A549 (cell line): Measurements from ENCODE around the gene MTF1. TPM values are rescaled to one million over a fixed set of nuclear protein-coding genes. Genes with fewer than 3 reads are reported as not detected.

ENCODE experiments used
- ATAC-seq, 2 experiments: fragments of 200-7000 bp in 1 of 2; fragments of >200 bp in 1 of 2; cut with Nextera tagmentation in 1 of 2; cut with Tn5 transposase in 1 of 2; 3 replicates each; pipeline versions ENCODE4 v1.8.0 to v1.9.1; 2018 to 2020; ENCODE audit warnings: mild to moderate bottlenecking in 1 of 2, moderate library complexity in 1 of 2
- CTCF ChIA-PET: fragments of 300-600 bp; sonication (Branson Sonifier 250); formaldehyde crosslinking; extraction: SDS; loops from one replicate; lab custom pipeline; 2021; ENCODE audit warnings: antibody characterized with exemption, inconsistent platforms; lab: Yijun Ruan, JAX
- POLR2A ChIA-PET: fragments of 350-600 bp; formaldehyde crosslinking; extraction: SDS; loops from one replicate; lab custom pipeline; 2021; ENCODE audit warnings: antibody characterized with exemption, inconsistent platforms; lab: Yijun Ruan, JAX
- DNase-seq, 2 experiments: peaks; one replicate each; pipeline versions ENCODE4 v3.0.0 to v3.0.0-alpha.2; 2011 to 2016; ENCODE audit warnings: low read depth in 1 of 2, low spot score in 1 of 2
- FAIRE-seq: peaks from 2 replicates; lab custom pipeline; 2011; peaks lifted over from hg19 to GRCh38; lab: Jason Lieb, UNC
- H3K27ac ChIP-seq, 2 experiments: fragments of >200 bp; sonication (Bioruptor Twin); formaldehyde crosslinking; 3 replicates each; pipeline ENCODE4 v1.5.1; 2016 to 2017
- H3K4me1 ChIP-seq: fragments of >200 bp; sonication (Bioruptor Twin); formaldehyde crosslinking; 3 replicates; pipeline ENCODE4 v1.6.1; 2016
- H3K4me2 ChIP-seq: fragments of >200 bp; sonication (Bioruptor Twin); formaldehyde crosslinking; 3 replicates; pipeline ENCODE4 v1.6.1; 2016
- H3K4me3 ChIP-seq: fragments of >200 bp; sonication (Bioruptor Twin); formaldehyde crosslinking; 3 replicates; pipeline ENCODE4 v1.5.1; 2016
- H3K9me3 ChIP-seq: fragments of >200 bp; sonication (Bioruptor Twin); formaldehyde crosslinking; 3 replicates; pipeline ENCODE4 v1.6.1; 2016
- BHLHE40 ChIP-seq: IDR thresholded peaks from 2 replicates; pipeline ENCODE4 v1.6.1; 2012; ENCODE audit warnings: low read depth, low read length, inconsistent platforms
- CBX2 ChIP-seq: fragments of 200-600 bp; sonication (generic); IDR thresholded peaks from 2 replicates; pipeline ENCODE4 v1.6.1; 2016; ENCODE audit warnings: low read depth, mild to moderate bottlenecking, borderline replicate concordance
- CEBPB ChIP-seq, 2 experiments: fragments of >200 bp in 1 of 2; sonication (Bioruptor Twin) in 1 of 2; formaldehyde crosslinking in 1 of 2; IDR thresholded peaks; 2 replicates each; pipeline ENCODE4 v1.6.1; 2012 to 2016
- EHF ChIP-seq: fragments of 250-450 bp; sonication (Bioruptor Pico); IDR thresholded peaks from 2 replicates; pipeline ENCODE4 v1.5.0; 2020; ENCODE audit warnings: mild to moderate bottlenecking
- EHMT2 ChIP-seq: fragments of 200-600 bp; sonication (generic); IDR thresholded peaks from 2 replicates; pipeline ENCODE4 v1.6.1; 2016; ENCODE audit warnings: antibody characterized with exemption, low read depth, mild to moderate bottlenecking, moderate library complexity
- GATA3 ChIP-seq: IDR thresholded peaks from 2 replicates; pipeline ENCODE4 v1.6.1; 2012; ENCODE audit warnings: borderline replicate concordance
- HEYL ChIP-seq: fragments of 250-450 bp; sonication (Bioruptor Pico); IDR thresholded peaks from 2 replicates; pipeline ENCODE4 v1.8.0; 2021; ENCODE audit warnings: mild to moderate bottlenecking, moderate library complexity
- HOXB13 ChIP-seq: fragments of 250-450 bp; sonication (Bioruptor Pico); IDR thresholded peaks from 2 replicates; pipeline ENCODE4 v1.5.0; 2020; ENCODE audit warnings: low read depth, mild to moderate bottlenecking, moderate library complexity
- JUNB ChIP-seq: fragments of >200 bp; sonication (Bioruptor Twin); formaldehyde crosslinking; IDR thresholded peaks from 2 replicates; pipeline ENCODE4 v1.6.1; 2016
- KDM1A ChIP-seq: fragments of 200-600 bp; sonication (generic); IDR thresholded peaks from 2 replicates; pipeline ENCODE4 v1.6.1; 2016; ENCODE audit warnings: low read depth, mild to moderate bottlenecking
- KDM5A ChIP-seq: fragments of 200-600 bp; sonication (generic); IDR thresholded peaks from 2 replicates; pipeline ENCODE4 v1.6.1; 2016; ENCODE audit warnings: antibody characterized with exemption, mild to moderate bottlenecking
- MAFK ChIP-seq: fragments of 450-650 bp; IDR thresholded peaks from 2 replicates; pipeline ENCODE4 v1.6.1; 2014; ENCODE audit not compliant: partially characterized antibody
- MAZ ChIP-seq: fragments of 150-350 bp; IDR thresholded peaks from 2 replicates; pipeline ENCODE4 v1.6.1; 2014; ENCODE audit warnings: antibody characterized with exemption, low read depth, low read length, borderline replicate concordance
- MYC ChIP-seq: IDR thresholded peaks from 2 replicates; pipeline ENCODE4 v1.6.1; 2012; ENCODE audit warnings: mild to moderate bottlenecking, inconsistent platforms, low read length, improper control_type of control experiment, borderline replicate concordance
- NPAS2 ChIP-seq: fragments of 250-450 bp; sonication (Bioruptor Pico); IDR thresholded peaks from 2 replicates; pipeline ENCODE4 v1.8.0; 2022; ENCODE audit warnings: mild to moderate bottlenecking, moderate library complexity, borderline replicate concordance
- NR3C1 ChIP-seq: fragments of >200 bp; sonication (Bioruptor Twin); formaldehyde crosslinking; IDR thresholded peaks from 3 replicates; pipeline ENCODE4 v1.6.1; 2017
- PHF8 ChIP-seq: fragments of 200-600 bp; sonication (generic); IDR thresholded peaks from 2 replicates; pipeline ENCODE4 v1.6.1; 2016; ENCODE audit warnings: low read depth, mild to moderate bottlenecking, antibody characterized with exemption, moderate library complexity, borderline replicate concordance
- POLR2A ChIP-seq: IDR thresholded peaks from 2 replicates; pipeline ENCODE4 v1.6.1; 2012; ENCODE audit warnings: mild to moderate bottlenecking, low read length
- RARB ChIP-seq: fragments of 250-450 bp; sonication (Bioruptor Pico); IDR thresholded peaks from 2 replicates; pipeline ENCODE4 v1.8.0; 2021; ENCODE audit warnings: mild to moderate bottlenecking, moderate library complexity
- RNF2 ChIP-seq: fragments of 200-600 bp; sonication (generic); IDR thresholded peaks from 2 replicates; pipeline ENCODE4 v1.6.1; 2016; ENCODE audit warnings: low read depth, mild to moderate bottlenecking, antibody characterized with exemption, moderate library complexity, borderline replicate concordance
- SREBF2 ChIP-seq: fragments of 450-650 bp; IDR thresholded peaks from 2 replicates; pipeline ENCODE4 v1.6.1; 2014; ENCODE audit warnings: mild to moderate bottlenecking, moderate library complexity
- ZC3H11A ChIP-seq: fragments of 450-650 bp; IDR thresholded peaks from 2 replicates; pipeline ENCODE4 v1.6.1; 2014; ENCODE audit warnings: antibody characterized with exemption, mild to moderate bottlenecking
- WGBS: methylation state at CpG from one replicate; pipeline ENCODE4 v1.1.6; 2017; ENCODE audit errors: missing lambda C conversion rate; 5-methylcytosine and 5-hydroxymethylcytosine counted together
- polyA plus RNA-seq, 4 experiments: library from polyadenylated mRNA; depleted of rRNA in 3 of 4; stranded (reverse); fragments of >200 nt; fragmentation: RNase III in 1 of 4; extraction: RNeasy Plus Mini Kit Qiagen cat#74134 plus additional on column Dnase treatment in 1 of 4; gene quantifications; 2 replicates in 3 of 4; 3 replicates in 1 of 4; pipeline ENCODE4 v1.2.3, GENCODE V29; 2011 to 2017
- TF ChIP-seq, protein P1 (sequence below): fragments of 250-450 bp; sonication (Bioruptor Pico); IDR thresholded peaks from 2 replicates; pipeline ENCODE4 v1.5.0; 2021; ENCODE audit warnings: mild to moderate bottlenecking, moderate library complexity, borderline replicate concordance
- TF ChIP-seq, protein P2 (sequence below): fragments of >200 bp; sonication (Bioruptor Twin); formaldehyde crosslinking; IDR thresholded peaks from 3 replicates; pipeline ENCODE4 v1.5.1; 2016
- TF ChIP-seq, protein P3 (sequence below): IDR thresholded peaks from 2 replicates; pipeline ENCODE4 v1.6.1; 2012; ENCODE audit warnings: low read depth, borderline replicate concordance

The MTF1 gene
- polyA plus RNA-seq, 2 of the 4 experiments (the other 2 are of a cell fraction) = 4.0 to 6.7 TPM

DNA sequence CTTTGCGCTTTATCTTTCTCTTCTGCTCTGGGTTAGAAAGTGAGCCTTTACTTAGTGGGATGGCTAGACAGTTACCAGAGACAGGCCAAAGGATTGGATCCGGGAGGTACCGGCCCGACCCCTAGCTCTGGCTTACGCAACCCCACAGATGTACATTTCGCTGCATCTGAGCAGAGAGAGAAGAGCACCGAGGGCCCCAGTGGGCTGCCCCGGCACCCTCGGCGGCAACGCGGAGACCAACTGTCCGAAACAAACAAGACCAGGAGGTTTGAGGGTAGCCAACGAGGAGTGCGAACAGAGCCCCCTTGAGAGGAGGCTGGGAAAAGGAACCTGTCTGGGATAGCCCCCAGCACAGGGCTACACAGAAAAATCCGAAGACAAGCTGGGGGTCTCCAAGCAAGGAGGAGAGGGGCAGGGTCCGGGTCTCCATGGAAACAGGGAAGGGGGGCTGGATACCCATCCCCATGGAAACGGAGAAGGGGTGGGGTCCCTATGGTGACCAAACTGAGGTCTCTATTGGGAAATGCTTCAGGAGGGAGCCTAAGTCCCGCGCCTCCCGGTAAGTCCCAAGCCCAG lies 373 bp downstream of the MTF1 start:
- H3K27ac ChIP-seq = peak overlapping the region; percentile 93 to 96
- DNase-seq (no peak), FAIRE-seq (no peak)
- H3K4me1 ChIP-seq = peaks cover 34% of the 10 kb centered on the region
- 5% methylated on average over 14 of the region's 21 CpGs for WGBS
- H3K4me2 ChIP-seq = peak overlapping the region; percentile 77
- POLR2A ChIA-PET = interaction anchor here (0.7 to 1.4 kb wide), 8 partner anchors 8 to 141 kb away, joined by 3 to 14 read pairs (median 3); partner anchors contain the start of genes C1orf122 and YRDC
- H3K9me3 ChIP-seq = no peaks in the 10 kb centered on the region
- CTCF ChIA-PET = interaction anchor here (0.7 to 2.8 kb wide), 19 partner anchors 8 to 170 kb away, joined by 3 to 29 read pairs (median 5); no protein-coding TSS in a partner anchor
- peak overlapping the region; percentile 79 for H3K4me3 ChIP-seq
- TF ChIP-seq CEBPB (IDR thresholded peaks at IDR 0.05) (peak in 1 of 2 experiments; percentile 60; a peak in 2 of 4 replicates), SREBF2 (no peak), KDM5A (0 out of 2 replicates have a peak, but pooled peaks have one; percentile 26), RNF2 (no peak)
- TF ChIP-seq, all 56 proteins: peak for 2
- peak; percentile 3 to 38 for ATAC-seq

DNA sequence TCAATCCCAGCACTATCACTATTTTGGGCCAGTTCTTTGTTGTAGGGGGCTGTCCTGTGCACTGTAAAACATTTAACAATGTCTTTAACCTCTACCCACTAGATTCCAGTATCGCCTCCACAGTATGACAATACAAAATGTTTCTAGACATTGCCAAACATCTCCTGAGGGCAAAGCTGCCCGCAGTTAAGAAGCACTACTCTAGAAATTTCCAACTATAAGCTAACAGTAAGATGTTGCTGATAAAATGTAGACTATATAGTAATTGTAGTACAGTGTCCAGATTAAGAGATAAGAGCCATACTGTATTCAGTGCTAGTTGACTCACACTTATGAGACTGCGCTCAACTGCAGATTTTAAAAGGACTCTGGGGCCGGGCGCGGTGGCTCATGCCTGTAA lies 5.0 kb downstream of the MTF1 start:
- DNase-seq (no peak), FAIRE-seq (no peak), ATAC-seq (no peak)
- H3K4me1 ChIP-seq = peaks cover 6% of the 10 kb centered on the region
- CTCF ChIA-PET = interaction anchor here (1.3 kb wide), 1 partner anchor 46 kb away, joined by 3 read pairs; no protein-coding TSS in a partner anchor
- no peak overlapping the region for H3K4me2 ChIP-seq
- no peaks in the 10 kb centered on the region for H3K9me3 ChIP-seq
- POLR2A ChIA-PET = no interaction called here
- no peak overlapping the region for H3K4me3 ChIP-seq
- H3K27ac ChIP-seq = no peak overlapping the region
- 87% methylated on average over 6 of the region's 6 CpGs for WGBS
- TF ChIP-seq, protein P1, sequence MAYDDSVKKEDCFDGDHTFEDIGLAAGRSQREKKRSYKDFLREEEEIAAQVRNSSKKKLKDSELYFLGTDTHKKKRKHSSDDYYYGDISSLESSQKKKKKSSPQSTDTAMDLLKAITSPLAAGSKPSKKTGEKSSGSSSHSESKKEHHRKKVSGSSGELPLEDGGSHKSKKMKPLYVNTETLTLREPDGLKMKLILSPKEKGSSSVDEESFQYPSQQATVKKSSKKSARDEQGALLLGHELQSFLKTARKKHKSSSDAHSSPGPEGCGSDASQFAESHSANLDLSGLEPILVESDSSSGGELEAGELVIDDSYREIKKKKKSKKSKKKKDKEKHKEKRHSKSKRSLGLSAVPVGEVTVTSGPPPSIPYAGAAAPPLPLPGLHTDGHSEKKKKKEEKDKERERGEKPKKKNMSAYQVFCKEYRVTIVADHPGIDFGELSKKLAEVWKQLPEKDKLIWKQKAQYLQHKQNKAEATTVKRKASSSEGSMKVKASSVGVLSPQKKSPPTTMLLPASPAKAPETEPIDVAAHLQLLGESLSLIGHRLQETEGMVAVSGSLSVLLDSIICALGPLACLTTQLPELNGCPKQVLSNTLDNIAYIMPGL (CRISPR knock-in tag) = no peak
- TF ChIP-seq NR3C1 = no peak
- no peak for TF ChIP-seq ZC3H11A
- no peak for TF ChIP-seq SREBF2
- no peak for TF ChIP-seq CBX2
- no peak for TF ChIP-seq POLR2A
- no peak for TF ChIP-seq HOXB13 (CRISPR knock-in tag)
- TF ChIP-seq KDM1A = no peak
- no peak for TF ChIP-seq NPAS2
- no peak for TF ChIP-seq EHMT2
- TF ChIP-seq JUNB = no peak
- no peak for TF ChIP-seq PHF8
- TF ChIP-seq MAZ = no peak
- TF ChIP-seq HEYL (CRISPR knock-in tag) = no peak
- TF ChIP-seq, protein P2, sequence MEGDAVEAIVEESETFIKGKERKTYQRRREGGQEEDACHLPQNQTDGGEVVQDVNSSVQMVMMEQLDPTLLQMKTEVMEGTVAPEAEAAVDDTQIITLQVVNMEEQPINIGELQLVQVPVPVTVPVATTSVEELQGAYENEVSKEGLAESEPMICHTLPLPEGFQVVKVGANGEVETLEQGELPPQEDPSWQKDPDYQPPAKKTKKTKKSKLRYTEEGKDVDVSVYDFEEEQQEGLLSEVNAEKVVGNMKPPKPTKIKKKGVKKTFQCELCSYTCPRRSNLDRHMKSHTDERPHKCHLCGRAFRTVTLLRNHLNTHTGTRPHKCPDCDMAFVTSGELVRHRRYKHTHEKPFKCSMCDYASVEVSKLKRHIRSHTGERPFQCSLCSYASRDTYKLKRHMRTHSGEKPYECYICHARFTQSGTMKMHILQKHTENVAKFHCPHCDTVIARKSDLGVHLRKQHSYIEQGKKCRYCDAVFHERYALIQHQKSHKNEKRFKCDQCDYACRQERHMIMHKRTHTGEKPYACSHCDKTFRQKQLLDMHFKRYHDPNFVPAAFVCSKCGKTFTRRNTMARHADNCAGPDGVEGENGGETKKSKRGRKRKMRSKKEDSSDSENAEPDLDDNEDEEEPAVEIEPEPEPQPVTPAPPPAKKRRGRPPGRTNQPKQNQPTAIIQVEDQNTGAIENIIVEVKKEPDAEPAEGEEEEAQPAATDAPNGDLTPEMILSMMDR = no peak
- no peak for TF ChIP-seq KDM5A
- TF ChIP-seq, protein P3, sequence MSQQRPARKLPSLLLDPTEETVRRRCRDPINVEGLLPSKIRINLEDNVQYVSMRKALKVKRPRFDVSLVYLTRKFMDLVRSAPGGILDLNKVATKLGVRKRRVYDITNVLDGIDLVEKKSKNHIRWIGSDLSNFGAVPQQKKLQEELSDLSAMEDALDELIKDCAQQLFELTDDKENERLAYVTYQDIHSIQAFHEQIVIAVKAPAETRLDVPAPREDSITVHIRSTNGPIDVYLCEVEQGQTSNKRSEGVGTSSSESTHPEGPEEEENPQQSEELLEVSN = no peak

DNA sequence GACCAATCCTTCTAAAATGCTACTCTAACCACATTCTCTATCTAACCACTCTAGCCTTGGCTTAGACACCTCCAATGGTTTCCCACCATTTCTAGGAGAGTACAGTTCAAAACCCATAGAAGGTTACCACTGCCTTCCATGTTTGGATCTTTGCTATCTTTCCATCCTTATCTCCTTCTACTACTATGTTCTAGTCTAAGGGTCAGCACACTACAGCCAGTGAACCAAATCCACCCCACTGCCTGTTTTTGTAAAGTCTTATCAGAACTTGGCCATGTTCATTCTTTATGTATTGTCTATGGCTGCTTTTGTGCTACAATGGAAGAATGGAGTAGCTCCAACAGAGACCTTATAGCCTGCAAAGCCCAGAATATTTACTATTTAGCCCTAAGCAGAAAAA lies 6.2 kb downstream of the MTF1 start:
- TF ChIP-seq KDM5A = no peak
- no peak for TF ChIP-seq HOXB13 (CRISPR knock-in tag)
- no peak for TF ChIP-seq MAFK
- no peak for TF ChIP-seq POLR2A
- no peak for TF ChIP-seq NPAS2
- TF ChIP-seq GATA3 = no peak
- no peak for TF ChIP-seq MYC
- TF ChIP-seq, protein P3 = no peak
- no peak for TF ChIP-seq EHF (CRISPR knock-in tag)
- no peak for TF ChIP-seq BHLHE40
- TF ChIP-seq CEBPB (IDR thresholded peaks at IDR 0.05) = no peak
- TF ChIP-seq RARB = no peak
- TF ChIP-seq, all 56 proteins: peak for 0
- Histone ChIP-seq H3K4me2 (no peak overlapping the region), H3K27ac (no peak overlapping the region), H3K4me1 (peaks cover 3% of the 10 kb centered on the region), H3K9me3 (no peaks in the 10 kb centered on the region), H3K4me3 (no peak overlapping the region)
- ATAC-seq (no peak), DNase-seq (no peak), FAIRE-seq (no peak)
- ChIA-PET POLR2A (no interaction called here), CTCF (interaction anchor here (1.2 to 1.3 kb wide), 2 partner anchors 9 to 44 kb away, joined by 3 read pairs; no protein-coding TSS in a partner anchor)
